ENCODE results near the gene ITGAV.

ITGAV gene

GRCh38 chr2:186593523-186593922 lies 3.7 kb downstream of the ITGAV start:
- H3K9ac ChIP-seq (ENCODE audit: low read depth, low read length, poor library complexity, severe bottlenecking), result peak overlapping the region; percentile 35
- no peaks in the 10 kb centered on the region for H4K20me1 ChIP-seq (ENCODE audit: insufficient read depth, low read length, poor library complexity, severe bottlenecking)
- peaks cover 49% of the 10 kb centered on the region for H3K79me2 ChIP-seq (ENCODE audit: insufficient read depth, low read length)
- H2AFZ ChIP-seq (ENCODE audit: low read length), result no peak overlapping the region
- H3K27me3 ChIP-seq (ENCODE audit: insufficient read depth, low read length, poor library complexity, severe bottlenecking), result no peaks in the 10 kb centered on the region
- no peaks in the 10 kb centered on the region for H3K9me2 ChIP-seq (replicated peaks; ENCODE audit: low read depth, low read length)
- peak overlapping the region; percentile 73 for H3K4me2 ChIP-seq (ENCODE audit: low read depth, low read length, poor library complexity, severe bottlenecking)
- H3K9me3 ChIP-seq (ENCODE audit: insufficient read depth, low read depth, low read length), result no peaks in the 10 kb centered on the region
- no peaks in the 10 kb centered on the region for H3F3A ChIP-seq (ENCODE audit: low read depth)
- TF ChIP-seq EZH2phosphoT487 (IDR thresholded peaks at IDR 0.05; ENCODE audit: borderline replicate concordance) (no peak), CTCF (conservative IDR thresholded peaks at IDR 0.05; ENCODE audit: low read length) (no peak)
- peak overlapping the region; percentile 79 for H3K4me3 ChIP-seq (ENCODE audit: low read length, poor library complexity, severe bottlenecking)
- H3K4me1 ChIP-seq (ENCODE audit: insufficient read depth, low read length, poor library complexity, severe bottlenecking), result peaks cover 6% of the 10 kb centered on the region
- H3K36me3 ChIP-seq (ENCODE audit: insufficient read depth, low read length), result no peaks in the 10 kb centered on the region

- H2AFZ ChIP-seq (ENCODE audit: low read length), result no peak overlapping the region
- peaks cover 49% of the 10 kb centered on the region for H3K79me2 ChIP-seq (ENCODE audit: insufficient read depth, low read length)
- no peaks in the 10 kb centered on the region for H3F3A ChIP-seq (ENCODE audit: low read depth)
- H3K4me3 ChIP-seq (ENCODE audit: low read length, poor library complexity, severe bottlenecking), result peak overlapping the region; percentile 79
- peak overlapping the region; percentile 73 for H3K4me2 ChIP-seq (ENCODE audit: low read depth, low read length, poor library complexity, severe bottlenecking)
- H3K36me3 ChIP-seq (ENCODE audit: insufficient read depth, low read length), result no peaks in the 10 kb centered on the region
- H3K4me1 ChIP-seq (ENCODE audit: insufficient read depth, low read length, poor library complexity, severe bottlenecking), result peaks cover 6% of the 10 kb centered on the region
- no peak overlapping the region for H3K9ac ChIP-seq (ENCODE audit: low read depth, low read length, poor library complexity, severe bottlenecking)
- H3K27me3 ChIP-seq (ENCODE audit: insufficient read depth, low read length, poor library complexity, severe bottlenecking), result no peaks in the 10 kb centered on the region
- TF ChIP-seq CTCF (conservative IDR thresholded peaks at IDR 0.05; ENCODE audit: low read length), result no peak
- TF ChIP-seq EZH2phosphoT487 (IDR thresholded peaks at IDR 0.05; ENCODE audit: borderline replicate concordance), result no peak
- H3K9me3 ChIP-seq (ENCODE audit: insufficient read depth, low read depth, low read length), result no peaks in the 10 kb centered on the region
- H4K20me1 ChIP-seq (ENCODE audit: insufficient read depth, low read length, poor library complexity, severe bottlenecking), result no peaks in the 10 kb centered on the region
- no peaks in the 10 kb centered on the region for H3K9me2 ChIP-seq (replicated peaks; ENCODE audit: low read depth, low read length)
Observed at GRCh38 chr2:186594001-186594722, 4.3 kb downstream of the ITGAV start.

- Histone ChIP-seq H3K9me2 (replicated peaks; ENCODE audit: low read depth, low read length) (no peaks in the 10 kb centered on the region), H3K4me1 (ENCODE audit: insufficient read depth, low read length, poor library complexity, severe bottlenecking) (peaks cover 6% of the 10 kb centered on the region), H3K36me3 (ENCODE audit: insufficient read depth, low read length) (no peaks in the 10 kb centered on the region), H3K9me3 (ENCODE audit: insufficient read depth, low read depth, low read length) (no peaks in the 10 kb centered on the region), H3K4me3 (ENCODE audit: low read length, poor library complexity, severe bottlenecking) (peak overlapping the region; percentile 6), H3K27me3 (ENCODE audit: insufficient read depth, low read length, poor library complexity, severe bottlenecking) (no peaks in the 10 kb centered on the region), H4K20me1 (ENCODE audit: insufficient read depth, low read length, poor library complexity, severe bottlenecking) (no peaks in the 10 kb centered on the region), H3K4me2 (ENCODE audit: low read depth, low read length, poor library complexity, severe bottlenecking) (peak overlapping the region; percentile 73), H3F3A (ENCODE audit: low read depth) (no peaks in the 10 kb centered on the region), H3K79me2 (ENCODE audit: insufficient read depth, low read length) (peaks cover 49% of the 10 kb centered on the region), H3K9ac (ENCODE audit: low read depth, low read length, poor library complexity, severe bottlenecking) (no peak overlapping the region), H2AFZ (ENCODE audit: low read length) (no peak overlapping the region)
- TF ChIP-seq CTCF (conservative IDR thresholded peaks at IDR 0.05; ENCODE audit: low read length), result no peak
- TF ChIP-seq EZH2phosphoT487 (IDR thresholded peaks at IDR 0.05; ENCODE audit: borderline replicate concordance), result no peak
Observed at GRCh38 chr2:186595219-186595618, 5.4 kb downstream of the ITGAV start.
